NCI-H2171 treated with DMSO at 0.1 percent for 48 hours (cell line): Measurements from ENCODE around the gene OR5K3.
"Not testable (repeated sequence)": the region's sequence is repeated elsewhere in the genome, so short reads cannot be mapped to it uniquely, and the experiment has no call there.

Experiments
- DNase-seq: peaks from one replicate; lab custom pipeline; 2025; lab: John Stamatoyannopoulos, UW

The OR5K3 gene, protein sequence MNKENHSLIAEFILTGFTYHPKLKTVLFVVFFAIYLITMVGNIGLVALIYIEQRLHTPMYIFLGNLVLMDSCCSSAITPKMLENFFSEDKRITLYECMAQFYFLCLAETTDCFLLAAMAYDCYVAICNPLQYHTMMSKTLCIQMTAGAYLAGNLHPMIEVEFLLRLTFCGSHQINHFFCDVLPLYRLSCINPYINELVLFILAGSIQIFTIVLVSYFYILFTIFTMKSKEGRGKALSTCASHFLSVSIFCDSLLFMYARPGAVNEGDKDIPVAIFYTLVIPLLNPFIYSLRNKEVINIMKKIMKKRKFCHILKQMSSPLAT

DNA sequence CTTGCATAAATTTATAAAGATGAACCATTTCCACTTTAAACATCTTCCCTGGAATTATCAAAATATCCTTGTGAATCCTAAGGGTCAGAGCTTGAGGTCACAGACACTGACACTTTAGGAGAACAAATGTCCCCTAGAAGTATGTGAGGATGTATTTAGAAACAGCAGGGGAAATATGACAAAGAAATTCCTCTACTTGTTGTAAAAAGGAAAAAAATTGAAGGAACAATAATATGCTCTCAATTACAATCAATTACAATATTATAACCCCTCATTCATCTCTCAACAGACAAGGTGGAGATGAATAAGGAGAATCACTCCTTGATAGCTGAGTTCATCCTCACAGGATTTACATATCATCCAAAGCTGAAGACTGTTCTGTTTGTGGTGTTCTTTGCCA is at the start of gene OR5K3:
Gene OR5K3, plus strand, starts transcription at position 301 of the 400 bp plus-strand sequence. Its CDS starts 0 bp downstream, at position 301.
- no peak for DNase-seq

DNA sequence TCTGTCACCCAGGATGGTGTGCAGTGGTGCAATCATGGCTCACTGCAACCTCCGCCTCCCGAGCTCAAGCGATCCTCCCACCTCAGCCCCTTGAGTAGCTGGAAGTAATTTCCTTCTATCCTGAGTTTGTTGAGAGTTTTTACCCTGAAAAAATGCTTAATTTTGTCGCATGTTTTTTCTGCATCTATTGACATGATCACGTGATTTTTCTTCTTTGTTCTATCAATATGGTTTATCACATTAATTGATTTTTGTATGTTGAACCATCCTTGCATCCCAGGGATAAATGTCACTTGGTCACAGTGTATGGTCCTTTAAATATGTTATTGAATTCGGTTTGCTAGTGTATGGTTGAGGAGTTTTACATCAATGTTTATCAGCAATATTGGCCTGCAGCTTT is 48.7 kb upstream of the OR5K3 start:
- no peak for DNase-seq

DNA sequence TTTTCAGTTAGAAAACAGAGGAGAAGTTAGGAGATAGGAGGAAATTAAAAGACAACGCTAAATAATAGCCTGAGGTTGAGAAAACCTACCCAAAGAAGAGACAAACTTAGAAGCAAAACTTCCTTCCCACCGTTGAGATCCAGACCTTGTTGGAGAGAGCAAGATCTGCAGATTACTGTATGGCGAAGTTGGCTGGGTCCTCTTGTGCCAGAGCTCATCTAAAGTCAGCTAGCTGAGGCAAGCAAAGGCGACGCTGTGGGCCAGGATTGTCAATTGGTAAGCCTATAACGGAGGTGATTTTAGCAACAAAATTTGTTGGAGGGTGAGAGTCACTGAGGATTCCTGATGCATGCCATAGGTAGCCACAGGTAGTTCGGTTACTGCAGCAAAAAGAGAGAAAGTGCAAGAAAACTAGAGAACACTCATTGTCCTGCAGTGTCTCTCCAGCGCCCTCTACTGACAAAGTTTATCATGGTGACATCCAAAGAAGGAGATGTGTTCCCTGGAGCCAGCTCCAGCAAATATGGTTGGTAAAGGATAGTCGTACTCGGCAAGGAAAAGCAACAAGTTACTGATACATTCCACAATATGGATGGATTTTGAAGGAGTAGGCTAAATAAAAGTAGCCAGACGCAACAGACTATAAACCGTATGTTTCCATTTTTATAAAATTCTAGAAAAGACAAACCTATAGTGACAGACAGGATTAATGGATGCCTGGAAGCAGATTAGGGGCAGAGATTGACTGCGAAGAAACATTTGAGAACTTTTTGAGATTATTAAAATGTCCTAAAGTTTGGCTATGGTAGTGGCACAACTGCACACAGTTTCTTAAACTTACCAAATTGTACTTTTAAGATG is 46.6 kb upstream of the OR5K3 start:
- peak; percentile 33 for DNase-seq

DNA sequence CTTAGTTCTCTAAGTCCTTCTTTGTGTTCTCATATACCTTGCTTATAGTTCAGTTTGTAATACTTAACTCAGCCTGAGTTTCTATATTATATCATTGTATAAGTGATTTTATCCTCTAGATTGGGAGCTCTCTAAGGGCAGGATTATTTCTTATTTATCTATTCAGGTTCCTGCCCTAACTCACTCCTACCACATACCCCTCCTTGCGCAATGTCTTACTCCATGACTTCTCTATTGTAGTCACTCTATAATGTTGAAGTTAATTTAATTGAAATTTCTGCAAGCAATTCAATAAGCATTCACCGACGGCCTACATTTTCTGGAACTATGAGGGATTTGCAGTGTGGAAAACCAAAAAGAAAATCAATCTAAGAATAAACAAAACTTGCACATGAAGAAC is 40.4 kb upstream of the OR5K3 start:
- DNase-seq: no peak

DNA sequence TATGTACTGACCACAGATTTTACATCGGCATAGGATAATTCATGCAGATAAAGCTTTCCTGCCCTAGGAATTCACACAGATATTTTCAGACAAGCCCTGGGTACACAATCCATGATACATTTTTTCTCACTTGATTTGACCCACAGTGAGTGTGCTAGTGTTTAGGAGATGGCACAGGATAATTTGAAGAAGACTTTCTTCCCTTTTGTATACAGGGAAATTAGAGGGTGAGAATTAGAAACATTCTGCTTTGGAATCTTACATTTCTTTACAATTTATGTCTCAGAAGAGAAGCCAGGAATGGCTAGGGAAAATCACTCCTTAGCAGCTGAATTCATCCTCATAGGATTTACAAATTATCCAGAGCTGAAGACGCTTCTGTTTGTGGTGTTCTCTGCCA is 36.9 kb upstream of the OR5K3 start, which contains the start of gene OR5K4:
Gene OR5K4, plus strand, starts transcription at position 301 of the 400 bp plus-strand sequence. Its CDS starts 0 bp downstream, at position 301.
- no peak for DNase-seq

DNA sequence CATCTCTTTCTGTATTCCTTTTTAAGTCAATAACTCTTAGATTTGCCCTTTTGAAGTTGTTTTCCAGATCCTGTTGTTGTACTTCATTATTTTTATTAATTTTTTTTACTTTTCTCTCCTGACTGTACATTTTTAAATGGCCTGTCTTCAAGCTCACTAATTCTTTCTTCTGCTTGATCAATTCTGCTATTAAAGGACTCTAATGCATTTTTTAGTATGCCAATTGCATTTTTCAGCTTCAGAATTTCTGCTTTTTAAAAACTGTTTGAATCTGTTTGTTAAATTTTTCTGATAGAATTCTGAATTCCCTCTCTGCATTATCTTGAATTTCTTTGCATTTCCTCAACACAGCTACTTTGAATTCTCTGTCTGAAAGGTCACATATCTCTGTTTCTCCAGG is 31.2 kb upstream of the OR5K3 start:
- no peak for DNase-seq

DNA sequence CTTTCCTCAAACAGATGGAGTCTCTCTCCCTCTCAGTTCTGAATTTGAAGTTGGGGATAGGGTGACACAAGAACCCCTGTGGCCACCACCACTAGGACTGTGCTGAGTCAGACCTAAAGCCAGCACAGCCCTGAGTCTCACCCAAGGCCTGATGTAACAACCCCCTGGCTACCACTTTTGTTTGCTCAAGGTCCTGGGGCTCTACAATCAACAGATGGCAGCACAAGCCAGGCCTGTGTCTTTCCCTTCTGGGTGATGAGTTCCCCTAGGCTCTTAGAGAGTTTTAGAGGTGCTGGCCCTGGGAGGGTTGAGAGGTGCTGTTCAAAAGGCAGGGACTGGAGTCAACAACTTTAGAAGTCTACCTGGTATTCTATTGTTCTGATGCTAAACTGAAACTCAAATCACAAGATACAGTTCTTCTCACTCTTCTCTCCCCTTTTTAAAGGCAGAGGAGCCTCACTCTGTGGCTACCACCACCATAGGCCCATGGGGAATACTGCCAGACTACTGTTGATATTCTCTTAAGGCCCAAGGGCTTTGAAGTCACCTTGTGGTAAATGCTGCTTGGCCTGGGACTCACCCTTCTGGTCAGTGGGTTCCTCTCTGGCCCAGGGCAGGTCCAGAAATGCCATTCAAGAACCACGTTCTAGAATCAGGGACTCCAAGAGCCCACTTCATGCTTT is 30.3 kb upstream of the OR5K3 start:
- no peak for DNase-seq

DNA sequence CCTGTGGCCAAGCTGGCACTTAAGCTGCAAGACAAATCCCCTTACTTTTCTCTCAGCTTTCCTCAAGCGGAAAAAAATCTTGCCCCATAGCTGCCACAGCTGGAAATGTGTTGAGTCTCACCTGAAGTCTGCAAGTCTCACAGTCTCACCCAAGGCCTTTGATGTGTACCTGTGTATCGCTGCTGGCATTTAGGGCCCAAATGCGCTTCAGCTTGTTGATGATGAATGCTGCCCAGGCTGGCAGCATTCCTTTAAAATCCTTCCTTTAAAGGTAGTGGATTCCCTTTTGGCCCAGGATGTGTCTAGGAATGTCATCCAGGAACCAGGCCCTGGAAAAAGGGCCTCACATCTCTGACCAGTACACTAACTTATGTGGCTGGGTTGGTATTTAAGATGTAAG is 29.8 kb upstream of the OR5K3 start:
- DNase-seq: no peak

DNA sequence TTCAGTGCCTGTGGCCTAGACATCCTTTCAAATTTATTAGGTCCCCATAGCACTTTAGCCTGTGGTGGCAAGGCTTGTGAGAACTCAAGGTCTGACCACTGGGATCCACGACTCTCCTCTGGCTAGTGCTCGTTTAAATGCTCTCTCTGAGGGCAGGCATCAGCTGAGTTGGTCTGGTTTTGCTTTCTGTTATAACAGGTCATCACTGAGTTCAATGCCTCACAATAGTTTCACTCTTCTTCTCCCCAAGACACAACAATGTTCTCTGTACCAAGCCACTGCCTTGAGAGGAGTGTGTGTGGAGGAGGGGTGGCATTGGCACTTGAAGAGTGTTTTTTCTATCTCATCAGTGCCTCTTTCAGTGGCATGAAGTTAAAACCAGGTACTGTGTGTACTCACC is 29.2 kb upstream of the OR5K3 start:
- no peak for DNase-seq

DNA sequence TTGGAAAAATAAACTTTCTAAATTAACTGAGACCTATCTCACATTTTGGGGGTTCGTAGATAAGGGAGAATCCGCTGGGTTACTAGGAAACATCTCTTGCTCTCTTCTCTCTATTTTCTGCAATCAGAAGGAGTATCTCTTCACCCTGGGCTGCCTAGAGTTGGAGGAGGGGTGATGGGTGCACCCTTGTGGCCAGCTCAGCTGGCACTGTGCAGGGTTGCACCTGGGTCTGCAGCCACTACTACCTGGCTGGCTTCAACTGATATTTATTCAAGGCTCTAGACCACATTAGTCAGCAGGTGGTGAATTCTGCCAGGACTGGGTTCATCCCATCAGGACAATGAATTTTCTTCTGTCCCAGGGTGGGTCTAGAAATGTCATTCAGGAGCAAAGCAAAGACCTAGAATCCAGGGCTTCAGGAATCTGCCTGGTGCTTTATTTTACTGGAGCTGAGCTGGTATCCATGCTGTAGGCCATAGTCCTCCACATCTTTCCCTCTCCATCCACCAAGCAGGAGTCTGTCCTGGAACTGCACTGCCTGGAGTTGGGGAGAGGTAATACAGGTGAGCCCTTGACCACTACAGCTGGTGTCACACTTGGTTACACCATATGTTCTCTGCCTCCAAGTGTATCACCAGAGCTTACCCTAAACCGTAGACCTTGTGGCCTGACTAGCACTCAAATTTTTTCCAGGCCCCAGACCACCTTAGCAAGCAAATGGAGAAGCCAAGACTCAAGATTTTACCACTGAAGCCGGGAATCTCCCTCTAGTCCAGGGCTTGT is 22.8 kb upstream of the OR5K3 start:
- no peak for DNase-seq

DNA sequence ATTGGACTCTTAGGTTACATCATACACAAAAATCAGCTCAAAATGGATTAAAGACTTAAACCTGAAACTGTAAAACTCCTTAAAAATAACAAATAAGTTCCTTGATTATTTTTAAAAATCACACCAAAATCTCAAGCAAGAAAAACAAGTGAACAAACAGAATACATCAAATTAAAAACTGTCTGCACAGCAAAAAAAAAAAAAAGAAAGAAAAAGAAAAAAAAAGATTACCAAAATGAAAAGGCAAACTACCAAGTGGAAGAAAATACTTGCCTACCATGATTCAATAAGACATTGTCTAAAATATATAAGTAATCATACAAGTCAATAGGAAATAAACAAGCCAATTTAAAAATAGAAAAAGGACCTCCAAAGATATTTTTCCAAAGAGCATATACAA is 19.3 kb upstream of the OR5K3 start:
- DNase-seq: no peak

DNA sequence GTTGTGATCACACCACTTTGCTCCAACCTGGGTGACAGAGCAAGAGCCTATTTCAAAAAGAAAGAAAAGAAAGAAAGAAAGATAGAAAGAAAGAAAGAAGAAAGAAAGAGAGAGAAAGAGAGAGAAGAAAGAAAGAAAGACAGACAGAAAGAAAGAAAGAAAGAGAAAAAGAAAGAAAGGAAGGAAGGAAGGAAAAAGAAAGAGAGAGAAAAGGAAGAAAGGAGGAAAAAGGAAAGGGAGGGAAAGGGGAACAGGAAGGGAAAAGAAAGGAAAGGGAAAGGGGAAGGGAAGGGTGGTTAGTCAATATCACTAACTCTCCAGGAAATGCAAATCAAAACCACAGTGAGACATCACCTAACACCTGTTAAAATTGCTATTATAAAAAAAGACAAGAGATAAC is 18.6 kb upstream of the OR5K3 start:
- no peak for DNase-seq

DNA sequence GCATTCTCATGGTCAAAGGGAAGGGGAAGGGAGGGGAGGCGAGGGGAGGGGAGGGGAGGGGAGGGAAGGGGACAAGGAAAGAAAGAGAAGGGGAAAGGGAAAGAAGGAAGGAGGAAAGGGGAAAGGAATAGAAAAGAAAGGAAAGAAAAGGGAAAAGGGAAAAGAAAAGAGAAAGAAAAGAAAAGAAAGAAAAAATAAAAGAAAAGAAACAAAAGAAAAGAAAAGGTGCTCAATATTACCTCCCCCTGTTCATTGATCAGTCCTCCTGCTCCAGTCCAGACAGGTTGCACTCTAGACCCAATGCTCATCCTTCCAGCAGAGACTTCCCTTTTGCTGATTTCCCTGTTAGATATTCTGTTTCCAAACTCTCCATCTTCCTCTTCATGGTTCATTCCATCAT is 18.0 kb upstream of the OR5K3 start:
- DNase-seq: no peak

DNA sequence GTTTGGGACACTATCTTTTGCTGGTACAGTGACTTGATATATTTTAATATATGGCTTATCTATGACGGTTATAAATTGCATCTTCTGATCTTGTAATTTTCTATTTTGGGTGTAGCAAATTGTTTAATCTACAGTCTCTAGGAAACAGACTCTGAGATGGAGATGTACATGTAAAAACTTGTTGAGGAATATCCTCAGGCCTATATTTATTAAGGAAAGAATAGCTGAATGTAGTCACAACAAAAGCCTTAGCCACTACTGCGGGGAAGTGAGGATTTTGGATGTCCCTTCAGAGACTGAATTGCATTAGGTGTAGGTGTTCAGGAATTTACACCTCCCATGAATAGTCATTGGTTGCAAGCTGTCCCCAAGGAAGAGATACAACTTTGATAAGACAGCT is 13.8 kb upstream of the OR5K3 start:
- no peak for DNase-seq

DNA sequence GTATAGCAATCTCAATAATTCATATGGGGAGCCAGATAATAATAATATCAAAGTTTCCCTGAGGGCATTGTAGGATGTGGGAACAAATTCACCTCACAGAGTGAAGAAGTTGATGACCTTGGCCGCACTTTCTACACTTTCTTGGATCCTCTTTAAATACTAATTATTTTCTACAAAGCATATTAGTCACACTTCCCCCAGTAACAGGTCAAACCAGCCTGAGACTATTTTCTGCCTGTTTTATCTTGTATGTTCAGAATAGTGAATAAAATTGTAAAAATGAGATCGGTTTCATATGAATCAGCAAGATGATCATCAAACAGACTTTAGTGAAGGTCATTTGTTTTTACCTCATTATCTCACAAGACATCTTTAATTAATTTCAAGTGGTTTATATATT is 2.3 kb upstream of the OR5K3 start:
- DNase-seq: no peak

DNA sequence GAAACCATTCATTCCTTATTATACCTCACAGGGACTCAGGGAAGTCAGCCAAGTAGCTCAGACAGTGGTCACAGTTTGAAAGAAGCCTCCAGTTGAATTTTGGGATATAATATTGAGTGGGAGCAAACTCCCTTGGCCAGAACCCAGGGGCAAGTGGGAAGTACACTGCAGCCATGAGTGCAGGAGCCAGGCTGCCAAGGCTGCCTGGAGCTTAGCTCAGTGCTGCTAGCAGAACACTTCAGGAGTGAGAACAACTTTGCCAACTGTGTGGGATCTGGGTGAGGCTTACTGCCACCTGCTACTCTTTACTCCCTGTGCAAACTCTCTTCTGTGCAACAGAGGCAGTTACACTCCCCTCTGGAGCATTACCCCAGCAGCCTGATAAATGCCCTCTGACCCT is 4.6 kb downstream of the OR5K3 start:
- no peak for DNase-seq

DNA sequence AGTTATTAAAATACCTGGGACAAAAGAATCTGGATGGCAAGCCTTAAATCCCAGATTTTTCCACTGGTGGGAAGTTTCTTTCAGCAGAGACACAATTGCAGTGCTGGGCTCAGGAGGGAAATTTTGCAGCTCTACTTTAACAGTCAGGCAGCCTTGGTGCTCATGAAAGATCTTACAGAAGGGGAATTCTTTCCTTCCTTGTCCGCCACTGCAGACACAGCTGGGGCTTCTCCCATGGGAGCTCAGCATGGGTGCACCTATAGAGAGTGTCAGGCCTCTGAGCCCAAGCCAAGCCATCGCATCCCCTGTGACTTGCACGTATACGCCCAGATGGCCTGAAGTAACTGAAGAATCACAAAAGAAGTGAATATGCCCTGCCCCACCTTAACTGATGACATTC is 6.0 kb downstream of the OR5K3 start:
- DNase-seq: not testable (repeated sequence)

DNA sequence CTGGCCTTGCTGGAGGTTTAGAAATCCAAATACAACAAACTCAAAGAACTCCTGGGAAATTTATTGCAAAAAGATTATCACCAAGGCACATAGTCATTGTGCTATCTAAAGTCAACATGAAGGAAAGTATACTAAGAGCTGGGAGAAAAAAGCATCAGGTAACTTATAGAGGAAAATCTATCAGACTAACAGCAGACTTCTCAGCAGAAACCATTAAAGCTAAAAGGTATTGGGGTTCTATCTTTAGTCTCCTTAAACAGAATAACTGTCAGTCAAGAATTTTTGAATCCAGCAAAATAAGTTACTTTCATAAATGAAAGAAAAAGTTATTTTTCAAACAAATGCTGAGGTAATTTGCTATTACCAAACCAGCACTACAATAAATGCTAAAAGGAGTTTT is 8.0 kb downstream of the OR5K3 start:
- DNase-seq: no peak

DNA sequence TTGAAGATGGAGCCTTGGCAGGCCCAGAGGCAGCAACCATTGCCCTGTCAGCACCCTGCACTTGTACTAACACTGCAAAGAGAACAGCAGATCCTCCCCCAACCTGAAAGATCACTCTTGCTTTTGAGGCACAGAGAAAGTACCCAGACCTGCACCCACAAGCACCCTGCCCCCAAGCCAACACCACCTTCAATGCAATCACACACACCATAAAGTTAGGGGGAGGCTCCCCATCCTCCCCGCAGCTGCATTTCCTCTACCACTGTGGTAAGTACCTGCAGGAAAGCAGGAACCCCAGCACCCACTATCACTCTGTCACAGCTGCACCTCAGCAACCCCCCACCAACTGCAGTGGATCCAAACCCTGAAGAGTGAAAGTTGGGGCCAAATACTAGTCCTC is 12.0 kb downstream of the OR5K3 start:
- DNase-seq: no peak

DNA sequence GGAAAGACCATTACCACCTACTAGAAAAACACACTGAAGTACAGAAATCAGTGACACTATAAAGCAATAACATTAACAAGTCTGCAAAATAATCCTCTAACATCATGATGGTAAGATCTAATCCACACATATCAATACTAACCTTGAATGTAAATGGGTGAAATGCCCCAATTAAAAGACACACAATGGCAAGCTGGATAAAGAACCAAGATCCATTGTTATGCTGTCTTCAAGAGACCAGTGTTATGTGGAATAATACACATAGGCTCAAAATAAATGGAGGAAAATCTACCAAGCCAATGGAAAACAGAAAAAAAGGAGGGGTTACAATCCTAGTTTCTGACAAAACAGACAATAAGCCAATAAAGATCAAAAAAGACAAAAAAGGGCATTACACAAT is 13.5 kb downstream of the OR5K3 start:
- DNase-seq: no peak

DNA sequence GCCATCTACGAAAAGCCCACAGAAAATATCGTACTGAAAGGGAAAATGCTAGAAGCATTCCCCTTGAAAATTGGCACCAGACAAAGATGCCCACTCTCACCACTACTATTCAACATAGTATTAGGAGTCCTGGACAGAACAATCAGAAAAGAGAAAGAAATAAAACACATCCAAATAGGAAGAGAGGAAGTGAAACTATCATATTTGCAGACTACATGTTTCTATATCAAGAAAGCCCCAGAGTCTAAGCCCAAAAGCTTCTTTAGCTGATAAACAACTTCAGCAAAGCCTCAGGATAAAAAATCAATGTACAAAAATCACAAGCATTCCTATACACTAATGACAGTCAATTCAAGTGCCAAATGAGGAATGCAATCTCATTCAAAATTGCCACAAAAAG is 15.6 kb downstream of the OR5K3 start:
- DNase-seq: no peak

DNA sequence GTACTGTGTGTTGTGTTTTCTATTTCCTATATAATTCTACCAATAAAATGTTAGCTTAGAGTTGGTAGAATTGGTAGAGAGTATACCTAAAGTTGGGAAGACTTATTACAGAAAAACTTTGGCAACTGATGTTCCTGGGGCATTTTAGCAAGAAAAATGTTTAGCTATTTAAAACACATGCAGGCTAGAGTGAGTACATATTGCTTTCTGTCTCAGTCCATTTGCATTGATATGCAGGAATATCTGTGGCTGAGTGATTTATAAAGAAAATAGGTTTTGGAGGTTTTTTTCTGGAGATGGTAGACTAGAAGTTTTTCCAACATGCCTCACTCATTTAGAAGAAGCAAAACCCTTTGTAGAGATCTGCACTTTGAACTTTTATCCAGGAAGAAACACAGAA is 42.1 kb downstream of the OR5K3 start:
- no peak for DNase-seq
